ENCODE results near the gene MMP24. TPM values are rescaled to one million over a fixed set of nuclear protein-coding genes. Genes with fewer than 3 reads are reported as not detected.
A peak's percentile ranks its signal among the peaks of the same experiment; 100 is the strongest.

Gene MMP24
- total and polyA plus RNA-seq, 2 of the 13 experiments (the other 11 are each of a cell fraction or from before 2014, with no cell fraction given): 0.29 to 0.35 TPM

- TF ChIP-seq NKX3-1 (CRISPR knock-in tag; IDR thresholded peaks at IDR 0.05) (no peak; the same call in 1 of the 2 replicates), ZNF777 (CRISPR knock-in tag; IDR thresholded peaks at IDR 0.05) (no peak), HOXA3 (CRISPR knock-in tag; IDR thresholded peaks at IDR 0.05) (peak; percentile 83), ATF6 (CRISPR knock-in tag; conservative IDR thresholded peaks at IDR 0.05) (0 out of 2 replicates have a peak, but pooled peaks have one; percentile 94), ZMYM4 (CRISPR knock-in tag; IDR thresholded peaks at IDR 0.05) (peak; percentile 87), PLSCR1 (CRISPR knock-in tag; IDR thresholded peaks at IDR 0.05; ENCODE audit: borderline replicate concordance) (peak; percentile 79; the same call in 1 of the 2 replicates), NFKB2 (CRISPR knock-in tag; IDR thresholded peaks at IDR 0.05; ENCODE audit: borderline replicate concordance) (peak; percentile 97), NONO (IDR thresholded peaks at IDR 0.05) (no peak), NONO (CRISPR knock-in tag; conservative IDR thresholded peaks at IDR 0.05) (peak; percentile 95), ARHGAP35 (CRISPR knock-in tag; IDR thresholded peaks at IDR 0.05; ENCODE audit: borderline replicate concordance) (peak; percentile 93), PHF21A (CRISPR knock-in tag; IDR thresholded peaks at IDR 0.05) (peak; percentile 90; the same call in 1 of the 2 replicates), ZBTB3 (CRISPR knock-in tag; IDR thresholded peaks at IDR 0.05; ENCODE audit: borderline replicate concordance, low read depth) (no peak), EHMT2 (IDR thresholded peaks at IDR 0.05; ENCODE audit: borderline replicate concordance, low read depth, low read length) (no peak; the same call in 1 of the 2 replicates), ZNF556 (CRISPR knock-in tag; IDR thresholded peaks at IDR 0.05; ENCODE audit: borderline replicate concordance) (peak; percentile 56; the same call in 1 of the 2 replicates), ZNF740 (CRISPR knock-in tag; IDR thresholded peaks at IDR 0.05) (peak; percentile 13; the same call in 1 of the 2 replicates), ZSCAN25 (CRISPR knock-in tag; IDR thresholded peaks at IDR 0.05) (peak; percentile 58; the same call in 1 of the 2 replicates), ZC3H13 (CRISPR knock-in tag; IDR thresholded peaks at IDR 0.05) (peak; percentile 33; the same call in 1 of the 2 replicates), PRDM15 (CRISPR knock-in tag; IDR thresholded peaks at IDR 0.05) (no peak; the same call in 1 of the 2 replicates), NPAS2 (CRISPR knock-in tag; IDR thresholded peaks at IDR 0.05; ENCODE audit: borderline replicate concordance) (no peak), THRA (CRISPR knock-in tag; IDR thresholded peaks at IDR 0.05; ENCODE audit: borderline replicate concordance) (peak; percentile 77), ZMAT3 (CRISPR knock-in tag; conservative IDR thresholded peaks at IDR 0.05) (peak; percentile 96; the same call in 1 of the 2 replicates)
Observed at GRCh38 chr20:35284267-35284991, 57.9 kb downstream of the MMP24 start, which contains the start of gene EIF6 (continued).

Data from HepG2 (cell line).